Testis (tissue), 2 donors: Measurements from ENCODE around the gene GAK.

Experiments
- CTCF ChIP-seq, 3 experiments: fragments of 450-650 bp in 2 of 3; fragments of 200-600 bp in 1 of 3; sonication (generic) in 1 of 3; IDR thresholded peaks; one replicate each; pipeline ENCODE4 v1.5.1; 2016 to 2019; ENCODE audit warnings: antibody characterized with exemption in 3 of 3, mild to moderate bottlenecking in 2 of 3, moderate library complexity in 1 of 3
- POLR2A ChIP-seq: fragments of 450-650 bp; IDR thresholded peaks from one replicate; pipeline ENCODE4 v1.6.1; 2017; ENCODE audit warnings: antibody characterized with exemption, mild to moderate bottlenecking, moderate library complexity

- no peak for TF ChIP-seq CTCF (IDR thresholded peaks at IDR 0.05)
- TF ChIP-seq POLR2A: no peak
Measured at GRCh38 chr4:925771-926500, 6.2 kb downstream of the GAK start.
